Suprapubic skin (tissue), 4 donors: Measurements from ENCODE around the gene SEMA6B.

Experiments used
- POLR2A ChIP-seq, 2 donors: fragments of 450-650 bp; IDR thresholded peaks; one replicate each; pipeline ENCODE4 v1.6.1; 2017; ENCODE audit warnings: antibody characterized with exemption in 2 of 2, mild to moderate bottlenecking in 2 of 2, moderate library complexity in 2 of 2
- POLR2AphosphoS5 ChIP-seq, 3 donors: sonication (generic); formaldehyde crosslinking; IDR thresholded peaks; one replicate each; pipeline ENCODE4 v1.6.1; 2017; ENCODE audit warnings: antibody characterized with exemption in 3 of 3
- TF ChIP-seq, protein P1 (sequence below), 2 donors: fragments of 200-600 bp in 1 of 2; fragments of 450-650 bp in 1 of 2; sonication (generic) in 1 of 2; IDR thresholded peaks; one replicate each; pipeline ENCODE4 v1.5.1; 2016 to 2019; ENCODE audit warnings: antibody characterized with exemption in 2 of 2, mild to moderate bottlenecking in 1 of 2, moderate library complexity in 1 of 2

DNA sequence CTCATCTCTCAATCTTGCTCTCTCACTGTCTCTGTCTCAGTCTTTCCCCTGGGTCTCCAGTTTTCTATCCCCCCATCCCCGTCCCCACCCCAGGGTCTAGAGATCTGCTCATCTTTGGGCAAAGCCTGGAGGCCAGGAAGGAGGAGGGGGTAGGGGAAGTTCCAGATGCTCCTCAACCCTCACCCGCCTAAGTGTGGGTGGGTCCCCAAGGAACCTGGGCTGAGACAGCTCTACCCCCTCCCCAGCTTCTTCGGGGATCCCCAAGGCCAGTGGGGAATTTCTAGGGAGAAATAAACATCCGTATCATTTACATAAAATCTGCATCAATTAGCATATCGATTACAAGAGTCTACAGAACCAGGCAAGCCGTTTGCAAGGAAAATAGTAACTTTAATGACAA lies 31.8 kb upstream of the SEMA6B start:
- TF ChIP-seq, protein P1, sequence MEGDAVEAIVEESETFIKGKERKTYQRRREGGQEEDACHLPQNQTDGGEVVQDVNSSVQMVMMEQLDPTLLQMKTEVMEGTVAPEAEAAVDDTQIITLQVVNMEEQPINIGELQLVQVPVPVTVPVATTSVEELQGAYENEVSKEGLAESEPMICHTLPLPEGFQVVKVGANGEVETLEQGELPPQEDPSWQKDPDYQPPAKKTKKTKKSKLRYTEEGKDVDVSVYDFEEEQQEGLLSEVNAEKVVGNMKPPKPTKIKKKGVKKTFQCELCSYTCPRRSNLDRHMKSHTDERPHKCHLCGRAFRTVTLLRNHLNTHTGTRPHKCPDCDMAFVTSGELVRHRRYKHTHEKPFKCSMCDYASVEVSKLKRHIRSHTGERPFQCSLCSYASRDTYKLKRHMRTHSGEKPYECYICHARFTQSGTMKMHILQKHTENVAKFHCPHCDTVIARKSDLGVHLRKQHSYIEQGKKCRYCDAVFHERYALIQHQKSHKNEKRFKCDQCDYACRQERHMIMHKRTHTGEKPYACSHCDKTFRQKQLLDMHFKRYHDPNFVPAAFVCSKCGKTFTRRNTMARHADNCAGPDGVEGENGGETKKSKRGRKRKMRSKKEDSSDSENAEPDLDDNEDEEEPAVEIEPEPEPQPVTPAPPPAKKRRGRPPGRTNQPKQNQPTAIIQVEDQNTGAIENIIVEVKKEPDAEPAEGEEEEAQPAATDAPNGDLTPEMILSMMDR (IDR thresholded peaks at IDR 0.05): no peak
- TF ChIP-seq POLR2A (IDR thresholded peaks at IDR 0.05): no peak
- TF ChIP-seq POLR2AphosphoS5 (IDR thresholded peaks at IDR 0.05): no peak
